Measurements from ENCODE around the gene GFAP.

The GFAP gene

GRCh38 chr17:44878627-44879221 lies 36.6 kb downstream of the GFAP start:
- peak; percentile 79 for TF ChIP-seq CTCF (IDR thresholded peaks at IDR 0.05; ENCODE audit: low read depth, low read length)
- peaks cover 94% of the 10 kb centered on the region for H3K36me3 ChIP-seq
- H3K4me1 ChIP-seq, result no peaks in the 10 kb centered on the region
- no peaks in the 10 kb centered on the region for H3K27me3 ChIP-seq
- no peak overlapping the region for H3K4me3 ChIP-seq (ENCODE audit: low read depth, low read length)
- H3K9me3 ChIP-seq, result no peaks in the 10 kb centered on the region
- peak; percentile 56 for DNase-seq

DNA sequence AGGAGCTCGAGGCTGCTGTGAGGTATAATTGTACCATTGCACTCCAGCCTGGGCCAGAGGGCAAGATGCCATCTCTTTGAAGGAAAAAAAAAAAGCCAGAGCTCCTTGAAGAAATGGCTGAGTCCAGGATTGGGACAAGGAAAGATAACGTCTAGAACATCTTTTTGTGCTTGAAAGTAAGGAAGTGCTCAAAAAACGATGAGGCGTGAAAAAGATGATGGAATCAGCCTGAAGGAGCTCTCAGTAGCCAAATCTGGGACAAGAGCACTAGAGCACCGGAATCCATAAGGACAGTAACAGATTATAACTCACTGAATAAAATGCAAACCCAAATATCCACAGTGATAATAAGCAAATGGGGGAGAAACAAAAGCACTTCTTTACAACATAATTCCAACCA lies 38.2 kb downstream of the GFAP start:
- Histone ChIP-seq H3K4me1 (no peaks in the 10 kb centered on the region), H3K36me3 (peaks cover 91% of the 10 kb centered on the region), H3K4me3 (ENCODE audit: low read depth, low read length) (no peak overlapping the region), H3K9me3 (no peaks in the 10 kb centered on the region), H3K27me3 (no peaks in the 10 kb centered on the region)
- no peak for DNase-seq
- TF ChIP-seq CTCF (IDR thresholded peaks at IDR 0.05; ENCODE audit: low read depth, low read length), result no peak

DNA sequence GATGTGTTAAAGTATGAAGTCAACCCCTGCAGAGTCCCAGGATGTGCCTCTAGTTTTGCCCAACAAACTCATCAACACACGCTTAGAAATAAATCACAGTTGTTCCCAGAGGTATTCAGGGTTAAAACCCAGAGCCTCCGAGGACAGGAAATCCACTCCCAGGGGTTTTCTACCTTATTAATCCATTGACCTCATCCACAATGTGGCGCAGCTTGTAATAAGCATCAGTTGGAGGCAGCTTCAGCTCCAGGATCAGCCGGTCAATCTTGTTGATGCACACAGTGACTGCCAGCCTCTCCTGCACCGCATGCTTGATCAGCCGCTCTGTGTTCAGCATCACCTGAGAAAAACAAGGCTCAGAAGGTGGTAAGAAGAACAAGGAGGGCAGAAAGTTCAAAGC lies 39.5 kb downstream of the GFAP start:
- Histone ChIP-seq H3K4me1 (no peaks in the 10 kb centered on the region), H3K4me3 (ENCODE audit: low read depth, low read length) (no peak overlapping the region), H3K9me3 (no peaks in the 10 kb centered on the region), H3K27me3 (no peaks in the 10 kb centered on the region), H3K36me3 (peaks cover 91% of the 10 kb centered on the region)
- TF ChIP-seq CTCF (IDR thresholded peaks at IDR 0.05; ENCODE audit: low read depth, low read length), result no peak
- DNase-seq, result no peak

- Histone ChIP-seq H3K36me3 (peaks cover 91% of the 10 kb centered on the region), H3K9me3 (no peaks in the 10 kb centered on the region), H3K27me3 (no peaks in the 10 kb centered on the region), H3K4me3 (ENCODE audit: low read depth, low read length) (no peak overlapping the region), H3K4me1 (no peaks in the 10 kb centered on the region)
- no peak for DNase-seq
- TF ChIP-seq CTCF (IDR thresholded peaks at IDR 0.05; ENCODE audit: low read depth, low read length), result no peak
Measured at GRCh38 chr17:44872131-44872768, 43.0 kb downstream of the GFAP start.

DNA sequence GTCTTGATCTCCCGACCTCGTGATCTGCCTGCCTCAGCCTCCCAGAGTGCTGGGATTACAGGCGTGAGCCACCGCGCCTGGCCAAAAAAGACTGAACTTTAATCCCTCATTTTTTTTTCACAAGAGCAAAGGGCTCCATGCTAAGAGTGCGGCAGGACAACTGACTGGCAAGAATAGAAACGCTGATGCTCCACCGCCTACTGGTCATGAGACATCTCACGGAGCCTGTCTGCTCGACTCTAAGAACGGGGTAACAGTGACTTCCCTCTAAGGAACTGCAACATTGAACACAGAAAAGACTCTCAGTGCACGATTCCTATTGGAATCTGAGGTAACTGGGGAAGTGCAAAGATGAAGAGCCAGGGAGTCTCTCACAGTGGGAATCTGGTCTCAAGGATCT lies 43.7 kb downstream of the GFAP start:
- Histone ChIP-seq H3K36me3 (peaks cover 91% of the 10 kb centered on the region), H3K27me3 (no peaks in the 10 kb centered on the region), H3K4me1 (no peaks in the 10 kb centered on the region), H3K4me3 (ENCODE audit: low read depth, low read length) (no peak overlapping the region), H3K9me3 (no peaks in the 10 kb centered on the region)
- no peak for TF ChIP-seq CTCF (IDR thresholded peaks at IDR 0.05; ENCODE audit: low read depth, low read length)
- no peak for DNase-seq

GRCh38 chr17:44867841-44868240 lies 47.5 kb downstream of the GFAP start:
- Histone ChIP-seq H3K4me1 (no peaks in the 10 kb centered on the region), H3K4me3 (ENCODE audit: low read depth, low read length) (no peak overlapping the region), H3K9me3 (no peaks in the 10 kb centered on the region), H3K27me3 (no peaks in the 10 kb centered on the region), H3K36me3 (peaks cover 90% of the 10 kb centered on the region)
- no peak for TF ChIP-seq CTCF (IDR thresholded peaks at IDR 0.05; ENCODE audit: low read depth, low read length)
- DNase-seq, result no peak
